Psoas muscle (tissue), 8 donors: Measurements from ENCODE around the gene BNC2. TPM values are rescaled to one million over a fixed set of nuclear protein-coding genes. Genes with fewer than 3 reads are reported as not detected.
A peak's percentile ranks its signal among the peaks of the same experiment; 100 is the strongest.

Experiments
- ATAC-seq, 4 donors: fragments of 200-7000 bp; cut with Tn5 transposase; one replicate each; pipeline ENCODE4 v1.9.1; 2020; ENCODE audit warnings: moderate library complexity in 3 of 4, mild to moderate bottlenecking in 2 of 4
- DNase-seq, 2 donors: peaks; one replicate each; pipeline ENCODE4 v3.0.0-alpha.2; 2020
- H3K27ac ChIP-seq: fragments of 200-600 bp; one replicate; pipeline ENCODE4 v1.8.0; 2022
- H3K27me3 ChIP-seq, 3 donors: fragments of 200-600 bp in 1 of 3; one replicate each; pipeline versions ENCODE4 v1.6.1 to v1.8.0; 2013 to 2022; ENCODE audit warnings: low read length in 2 of 3, mild to moderate bottlenecking in 2 of 3, moderate library complexity in 1 of 3; ENCODE audit not compliant: insufficient read depth in 3 of 3
- H3K36me3 ChIP-seq, 2 donors: fragments of 200-600 bp in 1 of 2; one replicate each; pipeline versions ENCODE4 v1.6.1 to v1.8.0; 2013 to 2022; ENCODE audit warnings: low read depth in 1 of 2, mild to moderate bottlenecking in 1 of 2, moderate library complexity in 1 of 2; ENCODE audit not compliant: insufficient read depth in 1 of 2
- H3K4me1 ChIP-seq: fragments of 200-600 bp; one replicate; pipeline ENCODE4 v1.8.0; 2022
- H3K4me3 ChIP-seq: fragments of 200-600 bp; one replicate; pipeline ENCODE4 v1.8.0; 2022; ENCODE audit warnings: mild to moderate bottlenecking
- H3K9me3 ChIP-seq: fragments of 200-600 bp; one replicate; pipeline ENCODE4 v1.8.0; 2022
- CTCF ChIP-seq: fragments of 200-600 bp; IDR thresholded peaks from one replicate; pipeline ENCODE4 v1.8.0; 2022; ENCODE audit warnings: antibody characterized with exemption
- WGBS, 3 donors: extraction: QIAGEN DNeasy Blood & Tissue Kit; methylation state at CpG; one replicate each; pipeline versions ENCODE4 v1.1.6 to v1.1.7; 2013; 5-methylcytosine and 5-hydroxymethylcytosine counted together
- intact Hi-C, 2 donors: fragments of 100-400 bp; cut with DNase I; formaldehyde crosslinking; loops; one replicate each; pipeline versions ENCODE4 v1.11.0 to v1.14.2; 2022
- polyA plus RNA-seq, 3 donors: library from polyadenylated mRNA; stranded (reverse); fragments of 200-250 nt; gene quantifications; one replicate each; pipeline ENCODE4 v1.2.3, GENCODE V29; 2013
- total RNA-seq, 4 donors: library from RNA; stranded (reverse); fragmentation: NEBNext Ultra II Directional in 2 of 4; extraction: Animal tissue kit (Norgen Biotek cat#: 25700) in 2 of 4; gene quantifications; one replicate each; pipeline versions ENCODE4 v1.2.1 to v1.2.4, GENCODE V29; 2021 to 2023
- donor health status: healthy with polysubstance abuse.
- donor health status: DM: no; HTN: no; CAD: no; lungs with moderate emphysema.
- donor health status: Bipolar disorder and iron deficiency.
- donor health status: healthy.
- donor health status: DM: yes; HTN: yes; CAD: no.
- donor health status: DM: no; HTN: no; CAD: no.
- donor health status: DM: no; HTN: no; CAD: no.
- donor health status: DM: yes; HTN: yes; CAD: no.

BNC2 gene
- total and polyA plus RNA-seq, 7 donors, result 1.3 to 168 (median 44.1) TPM

- Histone ChIP-seq H3K36me3 (no peaks in the 10 kb centered on the region), H3K4me3 (no peak overlapping the region), H3K9me3 (no peaks in the 10 kb centered on the region), H3K4me1 (peaks cover 23% of the 10 kb centered on the region), H3K27me3 (no peaks in the 10 kb centered on the region), H3K27ac (peak overlapping the region; percentile 38)
- no peak for TF ChIP-seq CTCF
- ATAC-seq, result no peak
- DNase-seq, result no peak
- WGBS, 3 donors, result 66 to 76% (median 71%) methylated on average over 13 of the region's 13 CpGs
- intact Hi-C loops, result no loop called here
Observed at GRCh38 chr9:16708656-16709435, 161.6 kb downstream of the BNC2 start.

- H3K9me3 ChIP-seq, result no peaks in the 10 kb centered on the region
- intact Hi-C loops, result no loop called here
- H3K36me3 ChIP-seq, result no peaks in the 10 kb centered on the region
- H3K4me1 ChIP-seq, result peaks cover 16% of the 10 kb centered on the region
- TF ChIP-seq CTCF, result no peak
- peak overlapping the region; percentile 61 for H3K4me3 ChIP-seq
- no peaks in the 10 kb centered on the region for H3K27me3 ChIP-seq
- 17 to 29% (median 17%) methylated on average over 9 of the region's 9 CpGs for WGBS, 3 donors
- peak; percentile 90 for DNase-seq
- peak overlapping the region; percentile 82 for H3K27ac ChIP-seq
- ATAC-seq, result peak; percentile 90 to 97 (median 94)
Observed at GRCh38 chr9:16705111-16705604, 165.3 kb downstream of the BNC2 start.

DNA sequence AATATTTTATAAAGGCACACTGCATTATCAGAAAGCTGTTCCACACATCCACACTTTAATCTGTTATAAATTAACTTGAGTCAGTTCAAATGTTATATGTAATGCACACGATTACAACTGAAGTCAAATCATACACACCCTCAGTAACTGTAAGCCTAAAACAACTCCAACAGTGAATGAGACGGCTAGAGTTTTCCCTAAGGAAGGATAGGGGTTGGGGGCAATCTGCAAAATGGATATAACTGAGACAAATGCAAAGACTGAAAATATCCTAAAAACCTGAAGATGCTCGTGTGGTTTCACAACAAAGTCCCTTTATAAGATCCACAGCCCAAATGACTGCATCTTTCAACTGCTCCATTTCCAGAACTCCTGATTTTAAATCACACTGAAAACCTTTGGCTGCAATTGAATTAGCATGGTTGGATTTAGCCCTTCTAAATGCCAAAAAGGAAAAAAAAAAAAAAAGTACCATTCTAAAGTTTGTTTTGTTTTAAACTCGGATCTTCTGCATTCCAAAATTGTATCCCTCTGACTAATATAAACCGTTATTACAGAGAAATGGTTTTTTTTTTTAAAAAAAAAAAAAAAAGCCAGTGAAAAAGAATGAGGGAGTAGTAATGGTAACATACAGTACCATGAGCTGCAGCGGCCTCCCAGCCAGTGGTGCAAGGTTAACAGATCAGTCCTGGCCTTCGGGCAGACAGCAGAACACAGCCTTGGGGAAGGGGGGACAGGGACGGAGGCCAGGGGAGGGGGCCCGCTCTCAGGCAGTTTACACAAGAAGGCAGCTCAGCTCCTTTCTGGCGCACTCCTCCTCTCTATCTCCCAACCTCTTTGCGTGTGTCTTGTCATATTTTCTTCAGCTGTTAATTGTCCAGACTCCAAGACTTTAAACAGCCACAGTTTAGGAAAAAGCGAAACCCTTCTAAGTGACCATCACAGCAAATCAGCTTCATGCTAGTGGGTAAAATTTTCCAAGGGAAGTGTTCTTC lies 166.1 kb downstream of the BNC2 start:
- DNase-seq (peak; percentile 46 to 64), ATAC-seq (peak; percentile 45 to 75 (median 66))
- Histone ChIP-seq H3K9me3 (no peaks in the 10 kb centered on the region), H3K27ac (peak overlapping the region; percentile 82), H3K36me3 (no peaks in the 10 kb centered on the region), H3K27me3 (no peaks in the 10 kb centered on the region), H3K4me3 (peak overlapping the region; percentile 61), H3K4me1 (peaks cover 15% of the 10 kb centered on the region)
- intact Hi-C loops, result no loop called here
- 33 to 40% (median 35%) methylated on average over 12 of the region's 12 CpGs for WGBS, 3 donors
- no peak for TF ChIP-seq CTCF

- Histone ChIP-seq H3K4me1 (peaks cover 9% of the 10 kb centered on the region), H3K36me3 (no peaks in the 10 kb centered on the region), H3K9me3 (no peaks in the 10 kb centered on the region), H3K27ac (no peak overlapping the region), H3K4me3 (no peak overlapping the region), H3K27me3 (no peaks in the 10 kb centered on the region)
- ATAC-seq (no peak), DNase-seq (no peak)
- intact Hi-C loops, result no loop called here
- no peak for TF ChIP-seq CTCF
- 47 to 83% (median 73%) methylated on average over 2 of the region's 2 CpGs for whole genome bisulfite sequencing, 3 donors
Observed at GRCh38 chr9:16701347-16701746, 169.1 kb downstream of the BNC2 start.
